ENCODE results near the gene PLCB3.
A peak's percentile ranks its signal among the peaks of the same experiment; 100 is the strongest.
"Not testable (repeated sequence)": the region's sequence is repeated elsewhere in the genome, so short reads cannot be mapped to it uniquely, and the experiment has no call there.

PLCB3 gene

DNA sequence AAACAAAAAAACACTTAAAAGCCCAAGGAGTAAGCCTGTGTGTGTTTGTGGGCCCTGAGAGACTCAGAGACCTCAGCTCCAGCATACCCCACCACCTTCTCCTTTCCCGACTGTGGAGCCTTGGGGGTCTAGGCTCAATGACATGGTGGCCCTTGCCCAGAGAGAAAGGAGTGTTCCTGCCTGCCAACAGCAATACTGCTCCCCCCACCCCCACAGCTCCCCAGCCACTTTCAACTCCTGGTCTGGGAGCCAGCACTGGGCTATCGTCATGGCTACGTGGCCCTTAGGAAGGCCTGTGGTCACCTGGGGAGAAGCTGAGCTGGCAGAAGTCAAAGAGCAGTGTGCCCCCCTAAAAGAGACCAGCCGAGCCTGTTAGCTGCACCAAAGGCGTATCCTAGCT, 7.2 kb upstream of the PLCB3 start:
- H3K4me3 ChIP-seq = no peak overlapping the region
- intact Hi-C loops (cut with DNase I; ENCODE audit: low total_unique reads) = no loop called here
- TF ChIP-seq, protein P1, sequence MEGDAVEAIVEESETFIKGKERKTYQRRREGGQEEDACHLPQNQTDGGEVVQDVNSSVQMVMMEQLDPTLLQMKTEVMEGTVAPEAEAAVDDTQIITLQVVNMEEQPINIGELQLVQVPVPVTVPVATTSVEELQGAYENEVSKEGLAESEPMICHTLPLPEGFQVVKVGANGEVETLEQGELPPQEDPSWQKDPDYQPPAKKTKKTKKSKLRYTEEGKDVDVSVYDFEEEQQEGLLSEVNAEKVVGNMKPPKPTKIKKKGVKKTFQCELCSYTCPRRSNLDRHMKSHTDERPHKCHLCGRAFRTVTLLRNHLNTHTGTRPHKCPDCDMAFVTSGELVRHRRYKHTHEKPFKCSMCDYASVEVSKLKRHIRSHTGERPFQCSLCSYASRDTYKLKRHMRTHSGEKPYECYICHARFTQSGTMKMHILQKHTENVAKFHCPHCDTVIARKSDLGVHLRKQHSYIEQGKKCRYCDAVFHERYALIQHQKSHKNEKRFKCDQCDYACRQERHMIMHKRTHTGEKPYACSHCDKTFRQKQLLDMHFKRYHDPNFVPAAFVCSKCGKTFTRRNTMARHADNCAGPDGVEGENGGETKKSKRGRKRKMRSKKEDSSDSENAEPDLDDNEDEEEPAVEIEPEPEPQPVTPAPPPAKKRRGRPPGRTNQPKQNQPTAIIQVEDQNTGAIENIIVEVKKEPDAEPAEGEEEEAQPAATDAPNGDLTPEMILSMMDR (IDR thresholded peaks at IDR 0.05) = no peak
- H3K36me3 ChIP-seq = peaks cover 0 to 17% (median 0%) of the 10 kb centered on the region in 3 donors
- no peaks in the 10 kb centered on the region for H3K27me3 ChIP-seq
- peak overlapping the region in 1 of 2 donors; percentile 89 for H3K27ac ChIP-seq
- H3K9me3 ChIP-seq = no peaks in the 10 kb centered on the region
- DNase-seq = no peak
- peaks cover 0 to 60% (median 45%) of the 10 kb centered on the region in 4 donors for H3K4me1 ChIP-seq

DNA sequence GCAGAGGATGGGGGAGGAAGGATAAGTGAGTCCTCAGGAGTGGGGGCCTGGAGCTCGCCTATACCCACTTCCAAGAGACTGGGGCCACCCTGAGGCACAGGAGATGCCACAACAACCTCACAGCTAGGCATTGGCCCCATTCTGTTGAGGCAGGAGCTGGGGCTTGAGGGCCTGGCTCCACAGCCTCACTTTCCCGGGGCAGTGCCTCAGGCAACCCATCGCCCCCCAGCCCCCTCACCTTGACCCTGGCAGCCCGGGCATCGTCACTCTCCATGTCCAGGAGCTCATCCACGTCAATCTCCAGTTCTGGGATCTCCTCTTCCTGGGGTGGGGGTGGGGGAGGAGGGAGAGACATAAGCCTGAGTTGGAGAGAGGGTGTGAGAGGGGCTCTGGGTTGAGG, 6.4 kb upstream of the PLCB3 start:
- TF ChIP-seq, protein P1 (IDR thresholded peaks at IDR 0.05) = no peak
- H3K4me1 ChIP-seq = peaks cover 0 to 56% (median 43%) of the 10 kb centered on the region in 4 donors
- H3K4me3 ChIP-seq = peak overlapping the region; percentile 62 to 79
- peak overlapping the region; percentile 87 to 89 for H3K27ac ChIP-seq
- no peaks in the 10 kb centered on the region for H3K27me3 ChIP-seq
- no peaks in the 10 kb centered on the region for H3K9me3 ChIP-seq
- DNase-seq = no peak
- H3K36me3 ChIP-seq = peaks cover 0 to 15% (median 0%) of the 10 kb centered on the region in 3 donors
- intact Hi-C loops (cut with DNase I; ENCODE audit: low total_unique reads) = no loop called here

DNA sequence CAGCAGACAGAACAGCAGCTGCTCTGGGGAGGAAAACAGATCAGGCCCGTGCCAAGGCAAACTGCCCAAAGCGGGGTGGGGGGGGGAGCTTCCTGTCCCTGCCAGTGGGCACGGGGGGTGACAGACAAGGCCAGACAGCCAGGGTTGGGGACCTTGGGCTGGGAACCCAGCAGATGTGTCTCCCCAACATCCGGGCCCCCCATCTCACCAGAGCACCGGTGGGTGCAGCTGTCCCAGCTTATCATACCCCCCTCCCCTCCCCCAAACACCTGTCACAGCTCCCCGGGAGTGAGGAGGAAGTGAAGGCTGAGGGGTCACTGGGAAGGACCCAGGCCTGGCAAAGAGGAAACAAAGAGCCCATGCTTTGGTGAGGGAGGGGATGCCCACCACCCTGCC, 5.9 kb upstream of the PLCB3 start:
- peak overlapping the region; percentile 87 to 89 for H3K27ac ChIP-seq
- no peaks in the 10 kb centered on the region for H3K27me3 ChIP-seq
- TF ChIP-seq, protein P1 (IDR thresholded peaks at IDR 0.05) = no peak
- peaks cover 0 to 15% (median 0%) of the 10 kb centered on the region in 3 donors for H3K36me3 ChIP-seq
- peaks cover 0 to 53% (median 39%) of the 10 kb centered on the region in 4 donors for H3K4me1 ChIP-seq
- H3K4me3 ChIP-seq = peak overlapping the region; percentile 62 to 79
- DNase-seq = peak in 1 of 2 donors; percentile 90
- intact Hi-C loops (cut with DNase I; ENCODE audit: low total_unique reads) = no loop called here
- H3K9me3 ChIP-seq = no peaks in the 10 kb centered on the region

DNA sequence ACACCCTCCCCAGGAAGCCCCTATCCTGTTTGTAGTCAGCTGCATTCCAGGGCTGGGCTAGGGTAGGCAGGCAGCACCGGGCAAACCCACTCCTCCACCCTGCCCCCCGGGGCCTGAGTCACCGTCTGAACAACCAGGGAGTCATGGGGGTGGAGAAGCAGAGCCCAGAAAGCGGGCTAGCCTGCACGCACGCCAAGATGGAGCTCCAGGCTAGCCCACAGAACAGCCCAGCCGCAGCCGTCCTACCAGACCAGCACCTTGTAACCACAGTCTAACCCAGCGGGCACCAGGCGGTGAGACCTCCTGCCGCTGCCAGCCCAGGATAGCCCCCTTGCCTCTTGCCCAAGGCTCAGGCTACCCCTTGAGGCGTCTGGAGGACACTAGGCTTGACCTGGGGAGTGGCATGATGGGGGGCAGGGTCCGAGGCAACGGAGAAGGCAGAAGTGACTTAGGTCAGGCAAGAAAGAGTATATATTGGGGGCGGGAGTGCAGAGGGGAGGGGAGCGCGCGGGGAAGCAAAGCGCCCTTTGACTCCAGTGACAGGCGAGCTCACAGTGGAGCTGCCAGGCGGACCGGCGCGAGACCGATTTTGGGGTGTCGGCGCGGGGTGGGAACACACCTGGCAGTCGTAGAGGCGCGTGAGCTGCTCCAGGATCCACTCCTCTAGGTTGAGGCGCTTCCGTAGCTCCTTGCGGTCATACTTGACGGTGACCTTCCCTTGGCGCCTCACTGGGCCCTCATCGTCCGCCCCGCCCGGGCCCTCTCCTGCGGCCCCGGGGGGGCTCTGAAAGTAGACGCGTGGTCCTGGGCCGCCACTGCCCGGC, 5.3 kb upstream of the PLCB3 start:
- Histone ChIP-seq H3K9me3 (no peaks in the 10 kb centered on the region), H3K4me3 (peak overlapping the region; percentile 62 to 79), H3K27me3 (no peaks in the 10 kb centered on the region), H3K36me3 (peaks cover 0 to 15% (median 0%) of the 10 kb centered on the region in 3 donors), H3K27ac (peak overlapping the region; percentile 87 to 89), H3K4me1 (peaks cover 0 to 57% (median 44%) of the 10 kb centered on the region in 4 donors)
- intact Hi-C loops (cut with DNase I; ENCODE audit: low total_unique reads) = no loop called here
- TF ChIP-seq, protein P1 (IDR thresholded peaks at IDR 0.05) = no peak
- peak; percentile 81 to 93 for DNase-seq

DNA sequence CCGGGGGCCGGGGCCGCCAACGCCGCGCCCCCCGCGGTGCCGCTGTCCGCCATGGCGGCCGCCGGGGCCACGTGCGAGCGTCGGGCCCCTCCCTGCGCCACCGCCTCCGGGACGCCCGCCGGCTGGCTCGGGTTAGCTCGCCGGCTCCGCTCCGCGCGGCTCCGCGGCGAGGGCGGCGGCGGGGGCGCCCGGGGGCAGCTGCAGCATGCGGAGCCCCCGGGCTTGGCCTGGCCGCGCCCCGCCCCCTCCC, 4.8 kb upstream of the PLCB3 start:
- H3K4me1 ChIP-seq = peaks cover 0 to 60% (median 44%) of the 10 kb centered on the region in 4 donors

More for the DNA sequence above, 4.8 kb upstream of the PLCB3 start:
- intact Hi-C loops (cut with DNase I; ENCODE audit: low total_unique reads); H3K27me3 ChIP-seq; H3K9me3 ChIP-seq; DNase-seq: not testable (repeated sequence)
- Histone ChIP-seq H3K36me3 (peaks cover 0 to 15% (median 0%) of the 10 kb centered on the region in 3 donors), H3K27ac (peak overlapping the region; percentile 87 to 89), H3K4me3 (peak overlapping the region; percentile 62 to 79)
